Subcutaneous abdominal adipose tissue (tissue), 5 donors: Measurements from ENCODE around the gene CFAP251.

ENCODE experiments used
- H3K27ac ChIP-seq: one replicate; pipeline ENCODE4 v1.7.0; 2013; ENCODE audit warnings: low read depth, mild to moderate bottlenecking, inconsistent platforms, low read length, moderate library complexity
- H3K27me3 ChIP-seq, 5 donors: one replicate each; pipeline ENCODE4 v1.7.0; 2013; ENCODE audit warnings: low read length in 5 of 5, inconsistent platforms in 1 of 5; ENCODE audit not compliant: control insufficient read depth in 5 of 5, insufficient read depth in 4 of 5
- H3K36me3 ChIP-seq, 5 donors: one replicate each; pipeline ENCODE4 v1.7.0; 2013; ENCODE audit warnings: low read length in 5 of 5; ENCODE audit not compliant: control insufficient read depth in 5 of 5, insufficient read depth in 5 of 5
- H3K4me1 ChIP-seq, 5 donors: one replicate each; pipeline ENCODE4 v1.7.0; 2013; ENCODE audit warnings: low read length in 5 of 5, mild to moderate bottlenecking in 3 of 5, moderate library complexity in 1 of 5; ENCODE audit not compliant: control insufficient read depth in 5 of 5, insufficient read depth in 5 of 5
- H3K4me3 ChIP-seq, 5 donors: one replicate each; pipeline ENCODE4 v1.7.0; 2013; ENCODE audit warnings: low read length in 5 of 5, low read depth in 1 of 5
- H3K9ac ChIP-seq, 5 donors: one replicate each; pipeline ENCODE4 v1.7.0; 2013; ENCODE audit warnings: low read length in 5 of 5, mild to moderate bottlenecking in 4 of 5, moderate library complexity in 3 of 5
- H3K9me3 ChIP-seq, 5 donors: one replicate each; pipeline ENCODE4 v1.7.0; 2013; ENCODE audit warnings: low read length in 5 of 5; ENCODE audit not compliant: control insufficient read depth in 5 of 5
- donor health status: healthy.
- donor health status: healthy.
- donor health status: healthy.
- donor health status: healthy.
- donor health status: healthy.

CFAP251 gene

DNA sequence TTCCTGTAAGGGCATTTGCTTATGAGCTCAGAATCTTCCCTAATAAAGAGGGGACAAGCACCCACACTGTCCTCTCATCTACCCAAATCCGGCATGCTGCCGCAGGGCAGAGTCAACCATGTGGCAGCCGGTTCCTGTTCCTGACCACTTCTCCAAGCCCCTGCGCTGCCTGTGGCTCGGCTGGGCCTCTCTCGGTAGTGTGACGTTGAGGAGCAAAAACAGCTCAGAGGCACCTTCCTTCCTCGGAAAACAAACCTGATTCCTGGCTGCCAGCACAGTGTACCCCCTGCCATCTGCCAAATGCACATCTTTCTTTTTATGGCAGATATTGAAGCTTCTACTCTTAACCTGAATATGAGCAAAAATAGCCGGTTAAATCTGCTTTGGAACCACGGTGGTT lies 50.5 kb downstream of the CFAP251 start:
- H3K9ac ChIP-seq = no peak overlapping the region
- no peak overlapping the region for H3K4me3 ChIP-seq
- H3K36me3 ChIP-seq = peaks cover 0 to 11% (median 6%) of the 10 kb centered on the region in 5 donors
- peaks cover 0 to 12% (median 0%) of the 10 kb centered on the region in 5 donors for H3K4me1 ChIP-seq
- H3K27ac ChIP-seq = no peak overlapping the region
- H3K27me3 ChIP-seq = no peaks in the 10 kb centered on the region
- H3K9me3 ChIP-seq = no peaks in the 10 kb centered on the region

DNA sequence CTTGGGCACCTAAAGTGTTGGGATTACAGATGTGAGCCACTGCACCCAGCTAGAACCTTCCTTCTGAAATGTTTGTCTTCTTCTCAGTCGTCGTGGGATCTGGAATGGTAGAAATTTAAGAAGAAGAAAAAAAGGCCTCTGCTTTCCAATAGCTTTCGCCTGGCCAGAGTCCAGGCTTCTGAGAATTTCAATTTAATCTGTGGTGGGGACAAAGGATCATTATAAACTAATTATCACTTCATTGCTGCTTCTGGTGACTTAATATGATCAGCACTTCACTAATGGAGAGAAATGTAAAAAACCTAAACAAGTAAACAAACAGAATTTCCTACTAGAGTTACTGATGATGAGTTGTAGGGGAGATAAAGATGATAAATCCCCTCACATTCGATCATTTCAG lies 51.3 kb downstream of the CFAP251 start:
- Histone ChIP-seq H3K27me3 (no peaks in the 10 kb centered on the region), H3K4me3 (no peak overlapping the region), H3K9ac (no peak overlapping the region), H3K4me1 (peaks cover 0 to 12% (median 0%) of the 10 kb centered on the region in 5 donors), H3K36me3 (peaks cover 0 to 11% (median 6%) of the 10 kb centered on the region in 5 donors), H3K9me3 (no peaks in the 10 kb centered on the region), H3K27ac (no peak overlapping the region)

DNA sequence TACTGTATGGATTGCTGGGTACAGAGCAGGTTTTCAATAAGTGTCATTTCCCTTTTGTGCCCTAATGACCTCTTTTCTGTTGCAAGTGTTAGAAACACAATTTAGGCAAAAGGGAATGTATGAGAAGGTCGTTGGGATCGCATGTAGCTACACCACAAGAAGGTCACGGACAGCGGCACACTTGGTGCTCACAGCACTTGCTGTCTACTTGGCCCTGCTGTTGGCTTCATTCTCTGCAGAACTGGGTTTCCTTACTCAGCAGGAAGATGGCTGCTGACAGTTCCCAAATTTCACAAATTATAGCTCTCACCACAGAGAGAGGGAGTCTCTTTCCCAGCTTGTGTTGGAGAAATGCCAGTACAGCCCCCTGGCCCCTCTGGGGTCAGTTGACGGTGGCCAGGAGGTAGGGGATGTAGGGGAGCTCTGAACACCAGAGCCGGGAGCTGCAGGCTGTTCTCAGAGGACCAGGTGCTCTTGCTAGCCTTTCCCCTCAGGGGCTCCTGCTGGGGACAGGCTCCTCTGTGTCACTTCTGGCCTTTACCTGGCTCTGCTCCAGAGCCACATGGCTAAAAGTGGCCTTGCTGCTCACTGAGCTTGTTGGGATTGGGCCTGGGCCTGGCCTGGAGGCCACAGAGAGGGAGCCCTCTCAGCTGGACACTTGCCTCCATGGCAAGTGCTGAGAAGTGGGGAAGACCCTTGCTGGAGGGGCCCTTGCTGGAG lies 52.3 kb downstream of the CFAP251 start:
- H3K9ac ChIP-seq = no peak overlapping the region
- peaks cover 0 to 11% (median 6%) of the 10 kb centered on the region in 5 donors for H3K36me3 ChIP-seq
- no peak overlapping the region for H3K4me3 ChIP-seq
- H3K27me3 ChIP-seq = no peaks in the 10 kb centered on the region
- H3K4me1 ChIP-seq = peaks cover 0 to 12% (median 0%) of the 10 kb centered on the region in 5 donors
- H3K27ac ChIP-seq = no peak overlapping the region
- H3K9me3 ChIP-seq = no peaks in the 10 kb centered on the region

DNA sequence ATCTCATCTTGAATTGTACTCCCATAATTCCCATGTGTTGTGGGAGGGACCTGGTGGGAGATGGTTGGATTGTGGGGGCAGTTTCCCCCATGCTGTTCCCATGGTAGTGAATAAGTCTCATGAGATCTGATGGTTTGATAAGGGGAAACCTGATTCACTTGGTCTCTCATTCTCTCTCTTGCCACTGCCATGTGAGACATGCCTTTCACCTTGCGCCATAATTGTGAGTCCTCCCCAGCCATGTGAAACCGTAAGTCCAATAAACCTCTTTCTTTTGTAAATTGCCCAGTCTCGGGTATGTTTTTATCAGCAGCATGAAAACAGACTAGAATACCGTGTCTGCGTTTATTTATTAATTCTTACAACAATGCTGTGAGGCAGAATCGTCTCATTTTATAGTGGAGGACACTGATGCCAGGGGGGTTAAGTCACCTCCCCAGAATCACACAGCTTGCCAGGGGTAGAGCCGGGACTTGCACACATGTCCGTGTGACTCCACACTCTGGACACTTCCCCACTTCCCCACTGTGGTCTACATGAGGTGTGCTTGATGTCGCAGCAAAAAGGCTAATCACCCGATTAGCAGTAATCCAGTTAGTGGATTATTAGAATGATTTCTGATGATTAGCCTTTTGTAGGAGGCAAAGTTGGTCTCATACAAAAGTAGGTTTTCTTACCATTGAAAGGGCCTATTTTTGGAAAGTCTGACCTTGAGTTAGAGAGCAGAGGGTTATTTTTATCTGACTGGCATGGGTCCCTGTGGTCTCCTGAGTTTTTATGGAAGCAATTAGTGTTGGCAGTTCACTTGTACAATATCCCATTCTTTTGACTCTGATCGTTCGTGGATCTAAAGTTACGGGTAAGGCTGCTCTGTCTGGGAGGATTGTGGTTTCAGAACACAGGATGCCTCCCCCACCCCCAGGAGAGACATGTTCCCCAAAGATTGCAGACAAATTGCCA lies 55.9 kb downstream of the CFAP251 start:
- Histone ChIP-seq H3K4me1 (peaks cover 0 to 7% (median 0%) of the 10 kb centered on the region in 5 donors), H3K9ac (no peak overlapping the region), H3K9me3 (no peaks in the 10 kb centered on the region), H3K27ac (no peak overlapping the region), H3K27me3 (no peaks in the 10 kb centered on the region), H3K36me3 (peaks cover 0 to 3% (median 0%) of the 10 kb centered on the region in 5 donors), H3K4me3 (no peak overlapping the region)

DNA sequence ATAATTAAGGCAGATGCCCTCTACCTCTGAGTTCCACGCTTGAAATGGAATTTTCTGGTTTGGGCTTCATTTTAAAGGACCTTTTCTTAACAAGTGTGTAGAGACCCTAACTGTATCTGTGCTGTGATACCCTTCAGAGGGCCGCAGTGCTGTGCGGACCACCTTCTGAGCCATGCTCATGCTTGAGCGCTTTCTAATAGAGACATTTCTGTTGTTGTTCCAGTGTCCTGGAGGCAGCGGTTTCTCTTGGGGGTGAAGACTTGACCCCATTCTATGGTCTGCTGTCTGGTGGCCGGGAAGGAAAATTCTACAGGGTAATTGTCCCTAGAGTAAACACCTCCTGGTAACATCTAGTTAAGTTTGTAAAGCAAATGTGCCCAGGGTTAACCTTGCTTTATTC lies 56.6 kb downstream of the CFAP251 start:
- Histone ChIP-seq H3K9ac (no peak overlapping the region), H3K27me3 (no peaks in the 10 kb centered on the region), H3K9me3 (no peaks in the 10 kb centered on the region), H3K4me1 (peaks cover 0 to 9% (median 0%) of the 10 kb centered on the region in 5 donors), H3K4me3 (no peak overlapping the region), H3K36me3 (peaks cover 0 to 3% (median 0%) of the 10 kb centered on the region in 5 donors), H3K27ac (no peak overlapping the region)

DNA sequence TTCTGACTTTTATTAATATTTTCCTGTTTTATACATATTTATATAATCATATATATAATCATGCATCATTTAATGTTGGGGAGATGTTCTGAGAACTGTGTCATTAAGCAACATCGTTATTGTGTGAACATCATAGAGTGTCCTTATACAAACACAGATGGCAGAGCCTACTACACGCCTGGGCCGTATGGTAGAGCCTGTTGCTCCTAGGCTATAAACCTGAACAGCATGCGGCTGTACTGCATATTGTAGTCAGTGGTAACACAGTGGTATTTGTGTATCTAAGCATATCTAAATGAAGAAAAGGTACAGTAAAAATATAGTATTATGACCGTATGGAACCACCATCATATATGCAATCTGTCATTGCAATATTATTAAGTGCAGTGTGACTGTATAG lies 58.6 kb downstream of the CFAP251 start:
- H3K36me3 ChIP-seq = no peaks in the 10 kb centered on the region
- H3K9ac ChIP-seq = no peak overlapping the region
- H3K27me3 ChIP-seq = no peaks in the 10 kb centered on the region
- H3K27ac ChIP-seq = no peak overlapping the region
- H3K4me3 ChIP-seq = no peak overlapping the region
- H3K9me3 ChIP-seq = no peaks in the 10 kb centered on the region
- peaks cover 0 to 7% (median 0%) of the 10 kb centered on the region in 5 donors for H3K4me1 ChIP-seq

DNA sequence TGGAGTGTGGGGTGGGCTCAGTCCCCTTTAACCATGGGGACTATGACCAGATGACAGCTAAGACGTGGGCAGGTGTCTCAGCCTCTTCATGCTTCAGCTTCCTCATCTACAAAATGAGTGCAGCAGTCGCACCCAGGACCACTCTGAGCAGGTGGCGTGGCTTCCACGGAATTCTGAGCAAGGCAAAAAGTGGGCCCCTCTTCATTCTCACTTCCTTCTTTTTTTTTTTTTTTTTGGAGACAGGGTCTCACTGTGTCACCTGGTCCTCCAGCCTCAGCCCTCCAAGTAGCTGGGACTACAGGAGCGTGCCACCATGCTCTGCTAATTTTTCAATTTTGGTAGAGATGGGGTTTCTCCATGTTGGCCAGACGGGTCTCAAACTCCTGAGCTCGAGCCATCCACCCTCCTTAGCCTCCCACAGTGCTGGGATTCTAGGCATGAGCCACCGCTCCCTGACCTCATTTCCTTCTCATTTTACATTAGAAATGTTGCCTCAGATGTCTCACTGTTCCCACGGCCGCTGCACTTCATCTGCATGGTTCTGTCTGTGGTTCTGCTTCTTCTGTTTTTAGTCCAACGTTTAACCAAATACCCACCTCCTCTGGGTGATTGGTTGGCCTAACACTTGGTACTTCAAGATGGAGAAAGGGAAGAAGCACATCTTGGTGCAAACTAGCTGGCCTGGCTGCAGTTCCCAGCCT lies 61.9 kb downstream of the CFAP251 start:
- no peak overlapping the region for H3K4me3 ChIP-seq
- no peaks in the 10 kb centered on the region for H3K9me3 ChIP-seq
- H3K9ac ChIP-seq = no peak overlapping the region
- peaks cover 0 to 7% (median 0%) of the 10 kb centered on the region in 5 donors for H3K4me1 ChIP-seq
- no peaks in the 10 kb centered on the region for H3K27me3 ChIP-seq
- H3K27ac ChIP-seq = no peak overlapping the region
- H3K36me3 ChIP-seq = no peaks in the 10 kb centered on the region

DNA sequence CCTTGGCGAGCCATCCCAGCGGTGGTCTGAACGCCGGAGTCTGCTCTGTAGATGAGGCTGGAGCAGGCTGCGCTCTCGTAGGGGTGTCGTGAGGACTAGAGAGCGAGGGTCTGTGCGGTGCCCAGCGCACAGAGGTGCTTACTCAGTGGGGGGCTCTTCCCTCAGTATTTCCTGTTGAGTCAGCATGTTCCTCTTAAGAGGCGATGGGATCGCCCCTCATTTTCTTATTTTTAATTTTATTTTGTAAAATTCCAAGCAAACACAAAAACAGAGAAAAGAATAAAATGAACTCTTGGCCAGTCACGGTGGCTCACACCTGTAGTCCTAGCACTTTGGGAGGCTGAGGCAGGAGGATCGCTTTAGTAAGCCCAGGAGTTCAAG lies 62.5 kb downstream of the CFAP251 start:
- Histone ChIP-seq H3K27ac (no peak overlapping the region), H3K27me3 (no peaks in the 10 kb centered on the region), H3K36me3 (no peaks in the 10 kb centered on the region), H3K9ac (no peak overlapping the region), H3K4me1 (peaks cover 0 to 7% (median 0%) of the 10 kb centered on the region in 5 donors), H3K9me3 (no peaks in the 10 kb centered on the region), H3K4me3 (no peak overlapping the region)

DNA sequence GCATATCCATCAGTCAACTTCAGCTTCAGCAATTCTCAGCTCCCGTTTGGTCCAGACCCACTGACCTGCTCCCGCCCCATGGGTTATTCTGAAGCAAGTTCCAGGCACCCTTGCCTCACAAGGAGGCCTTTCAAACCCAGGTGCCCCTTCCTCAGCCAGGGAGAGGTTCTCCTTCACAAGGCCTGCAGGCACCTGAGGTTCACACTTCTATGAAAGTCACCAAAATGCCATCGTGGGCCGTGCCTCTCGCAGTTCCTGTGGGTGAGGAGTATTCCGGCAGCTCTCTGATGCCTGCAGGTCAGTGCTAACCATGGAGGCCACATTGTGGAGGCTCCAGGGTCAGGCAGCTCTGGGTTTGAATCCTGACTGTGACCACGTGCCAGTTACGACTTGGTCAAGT lies 63.1 kb downstream of the CFAP251 start:
- no peaks in the 10 kb centered on the region for H3K27me3 ChIP-seq
- no peaks in the 10 kb centered on the region for H3K36me3 ChIP-seq
- H3K9ac ChIP-seq = no peak overlapping the region
- H3K27ac ChIP-seq = no peak overlapping the region
- no peak overlapping the region for H3K4me3 ChIP-seq
- H3K9me3 ChIP-seq = no peaks in the 10 kb centered on the region
- H3K4me1 ChIP-seq = peaks cover 0 to 7% (median 0%) of the 10 kb centered on the region in 5 donors
